ENCODE measurements around the gene IST1. TPM values are rescaled to one million over a fixed set of nuclear protein-coding genes. Genes with fewer than 3 reads are reported as not detected.

The IST1 gene
- total and polyA plus RNA-seq, 10 of the 15 experiments (the other 5 are each of a cell fraction or from before 2014, with no cell fraction given): 97.3 to 293 (median 138) TPM

DNA sequence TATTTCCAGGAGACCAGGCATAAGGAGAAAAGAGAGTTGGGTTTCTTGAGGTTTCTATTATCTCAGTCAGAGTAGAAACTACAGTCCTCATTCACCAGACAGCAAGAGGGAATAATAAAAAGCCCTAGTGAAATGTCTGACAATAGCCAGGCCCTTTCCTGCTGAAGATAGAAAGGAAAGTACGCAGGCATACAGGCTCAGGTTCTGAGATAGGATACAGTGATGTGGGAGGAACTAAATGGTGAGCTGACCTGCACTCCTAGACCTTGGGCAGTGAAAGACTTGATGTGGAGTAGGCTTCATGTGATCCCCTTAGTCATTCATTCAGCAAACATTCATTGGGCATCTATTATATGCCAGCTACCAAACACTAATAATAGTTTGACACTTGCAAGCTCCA, 26.2 kb upstream of the IST1 start:
- H3K9ac ChIP-seq (ENCODE audit: control insufficient read depth, insufficient read depth, low read length): no peak overlapping the region
- FAIRE-seq (no peak), DNase-seq (ENCODE audit: low read depth, low spot score) (no peak), ATAC-seq (no peak)
- H4K20me1 ChIP-seq (ENCODE audit: control insufficient read depth, insufficient read depth): no peaks in the 10 kb centered on the region
- no TSS peak for BruUV-seq (replicated peaks)
- in situ Hi-C loops (cut with MboI) (no loop called here), intact Hi-C loops (cut with micrococcal nuclease; ENCODE audit: unreplicated experiment) (no loop called here)
- ChIA-PET CTCF (interaction anchor here (2.2 kb wide), 1 partner anchor 11 kb away, joined by 11 read pairs; no protein-coding TSS in a partner anchor), RAD21 (ENCODE audit: unreplicated experiment) (interaction anchor here (0.6 kb wide), 1 partner anchor 51 kb away, joined by 5 read pairs; no protein-coding TSS in a partner anchor), POLR2A (interaction anchor here (0.5 kb wide), 2 partner anchors 51 to 67 kb away, joined by 3 to 4 read pairs; no protein-coding TSS in a partner anchor), SMC1A (ENCODE audit: uncharacterized antibody, unreplicated experiment) (no interaction called here)
- H3K4me3 ChIP-seq: no peak overlapping the region
- H2AFZ ChIP-seq (ENCODE audit: control insufficient read depth, low read depth, low read length): no peak overlapping the region
- no peaks in the 10 kb centered on the region for H3K9me3 ChIP-seq (replicated peaks; ENCODE audit: control insufficient read depth, insufficient read depth, low read length)
- no peak overlapping the region for H3K27ac ChIP-seq (ENCODE audit: control insufficient read depth, insufficient read depth)
- peaks cover 14% of the 10 kb centered on the region for H3K4me1 ChIP-seq (ENCODE audit: control insufficient read depth, insufficient read depth, low read length)
- H3K4me2 ChIP-seq (ENCODE audit: control insufficient read depth, insufficient read depth): no peak overlapping the region
- TF ChIP-seq FOXM1 (IDR thresholded peaks at IDR 0.05; ENCODE audit: low read depth, low read length) (no peak), NR2C1 (IDR thresholded peaks at IDR 0.05) (no peak), SMAD1 (IDR thresholded peaks at IDR 0.05; ENCODE audit: low read depth, partially characterized antibody) (no peak), SUPT20H (IDR thresholded peaks at IDR 0.05; ENCODE audit: borderline replicate concordance, control insufficient read depth, low read depth, low read length) (no peak), SMAD5 (IDR thresholded peaks at IDR 0.05; ENCODE audit: low read depth) (no peak)
- WGBS (ENCODE audit: insufficient coverage, insufficient replicate concordance, low lambda C conversion rate, missing lambda C conversion rate): 100% methylated on average over 1 of the region's 1 CpG
- no peaks in the 10 kb centered on the region for H3K79me2 ChIP-seq (ENCODE audit: control insufficient read depth, insufficient read depth, low read length)
- H3K36me3 ChIP-seq (ENCODE audit: control insufficient read depth in 2 of 2, insufficient read depth in 2 of 2, low read length in 1 of 2): peaks cover 0 to 4% of the 10 kb centered on the region in 2 experiments; a peak in 2 of 4 replicates
- H3K27me3 ChIP-seq (replicated peaks in 1 of 2; ENCODE audit: control insufficient read depth in 2 of 2, insufficient read depth in 2 of 2, low read length in 1 of 2): no peaks in the 10 kb centered on the region

DNA sequence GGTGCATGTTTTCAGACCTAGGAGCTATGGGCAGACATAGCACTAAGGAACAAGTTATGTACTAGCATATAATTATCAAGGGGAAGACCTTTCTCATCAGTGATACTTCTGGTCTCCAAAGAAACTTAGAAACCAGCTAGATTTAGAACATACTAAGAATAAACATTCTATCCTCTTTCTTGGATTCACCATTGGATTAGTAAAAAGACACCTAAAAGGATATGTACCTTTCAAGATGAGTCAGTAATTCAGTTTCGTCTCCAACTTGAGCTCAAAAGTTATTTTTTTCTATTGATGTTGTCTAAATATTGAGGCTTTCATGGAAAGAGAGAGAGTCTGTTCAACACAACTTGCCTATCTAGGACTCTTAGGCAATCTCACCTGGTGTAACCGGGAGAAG, 24.5 kb upstream of the IST1 start:
- no peaks in the 10 kb centered on the region for H4K20me1 ChIP-seq (ENCODE audit: control insufficient read depth, insufficient read depth)
- ChIA-PET RAD21 (ENCODE audit: unreplicated experiment) (interaction anchor here (1.0 kb wide), 1 partner anchor 12 kb away, joined by 4 read pairs; no protein-coding TSS in a partner anchor), CTCF (interaction anchor here (0.6 to 4.9 kb wide), 6 partner anchors 9 to 1995 kb away, joined by 3 to 38 read pairs (median 3); no protein-coding TSS in a partner anchor), SMC1A (ENCODE audit: uncharacterized antibody, unreplicated experiment) (interaction anchor here (1.0 to 4.4 kb wide), 6 partner anchors 11 to 91 kb away, joined by 3 to 30 read pairs (median 4); no protein-coding TSS in a partner anchor), POLR2A (interaction anchor here (1.1 to 1.4 kb wide), 3 partner anchors 9 to 11 kb away, joined by 3 to 5 read pairs (median 3); no protein-coding TSS in a partner anchor)
- DNase-seq (ENCODE audit: low read depth, low spot score) (no peak), FAIRE-seq (no peak), ATAC-seq (peak; percentile 44)
- intact Hi-C loops (cut with micrococcal nuclease; ENCODE audit: unreplicated experiment) (no loop called here), in situ Hi-C loops (cut with MboI) (no loop called here)
- no peak overlapping the region for H3K27ac ChIP-seq (ENCODE audit: control insufficient read depth, insufficient read depth)
- H2AFZ ChIP-seq (ENCODE audit: control insufficient read depth, low read depth, low read length): no peak overlapping the region
- H3K4me1 ChIP-seq (ENCODE audit: control insufficient read depth, insufficient read depth, low read length): peaks cover 14% of the 10 kb centered on the region
- no peaks in the 10 kb centered on the region for H3K9me3 ChIP-seq (replicated peaks; ENCODE audit: control insufficient read depth, insufficient read depth, low read length)
- no TSS peak for BruUV-seq (replicated peaks)
- H3K4me3 ChIP-seq: no peak overlapping the region
- H3K79me2 ChIP-seq (ENCODE audit: control insufficient read depth, insufficient read depth, low read length): no peaks in the 10 kb centered on the region
- H3K4me2 ChIP-seq (ENCODE audit: control insufficient read depth, insufficient read depth): no peak overlapping the region
- H3K9ac ChIP-seq (ENCODE audit: control insufficient read depth, insufficient read depth, low read length): no peak overlapping the region
- H3K36me3 ChIP-seq (ENCODE audit: control insufficient read depth in 2 of 2, insufficient read depth in 2 of 2, low read length in 1 of 2): 0 out of 4 replicates have a peak, but pooled peaks cover 0 to 3% of the 10 kb centered on the region in 2 experiments
- no peaks in the 10 kb centered on the region for H3K27me3 ChIP-seq (replicated peaks in 1 of 2; ENCODE audit: control insufficient read depth in 2 of 2, insufficient read depth in 2 of 2, low read length in 1 of 2)
- 50% methylated on average over 2 of the region's 2 CpGs for WGBS (ENCODE audit: insufficient coverage, insufficient replicate concordance, low lambda C conversion rate, missing lambda C conversion rate)
- TF ChIP-seq, protein P1, sequence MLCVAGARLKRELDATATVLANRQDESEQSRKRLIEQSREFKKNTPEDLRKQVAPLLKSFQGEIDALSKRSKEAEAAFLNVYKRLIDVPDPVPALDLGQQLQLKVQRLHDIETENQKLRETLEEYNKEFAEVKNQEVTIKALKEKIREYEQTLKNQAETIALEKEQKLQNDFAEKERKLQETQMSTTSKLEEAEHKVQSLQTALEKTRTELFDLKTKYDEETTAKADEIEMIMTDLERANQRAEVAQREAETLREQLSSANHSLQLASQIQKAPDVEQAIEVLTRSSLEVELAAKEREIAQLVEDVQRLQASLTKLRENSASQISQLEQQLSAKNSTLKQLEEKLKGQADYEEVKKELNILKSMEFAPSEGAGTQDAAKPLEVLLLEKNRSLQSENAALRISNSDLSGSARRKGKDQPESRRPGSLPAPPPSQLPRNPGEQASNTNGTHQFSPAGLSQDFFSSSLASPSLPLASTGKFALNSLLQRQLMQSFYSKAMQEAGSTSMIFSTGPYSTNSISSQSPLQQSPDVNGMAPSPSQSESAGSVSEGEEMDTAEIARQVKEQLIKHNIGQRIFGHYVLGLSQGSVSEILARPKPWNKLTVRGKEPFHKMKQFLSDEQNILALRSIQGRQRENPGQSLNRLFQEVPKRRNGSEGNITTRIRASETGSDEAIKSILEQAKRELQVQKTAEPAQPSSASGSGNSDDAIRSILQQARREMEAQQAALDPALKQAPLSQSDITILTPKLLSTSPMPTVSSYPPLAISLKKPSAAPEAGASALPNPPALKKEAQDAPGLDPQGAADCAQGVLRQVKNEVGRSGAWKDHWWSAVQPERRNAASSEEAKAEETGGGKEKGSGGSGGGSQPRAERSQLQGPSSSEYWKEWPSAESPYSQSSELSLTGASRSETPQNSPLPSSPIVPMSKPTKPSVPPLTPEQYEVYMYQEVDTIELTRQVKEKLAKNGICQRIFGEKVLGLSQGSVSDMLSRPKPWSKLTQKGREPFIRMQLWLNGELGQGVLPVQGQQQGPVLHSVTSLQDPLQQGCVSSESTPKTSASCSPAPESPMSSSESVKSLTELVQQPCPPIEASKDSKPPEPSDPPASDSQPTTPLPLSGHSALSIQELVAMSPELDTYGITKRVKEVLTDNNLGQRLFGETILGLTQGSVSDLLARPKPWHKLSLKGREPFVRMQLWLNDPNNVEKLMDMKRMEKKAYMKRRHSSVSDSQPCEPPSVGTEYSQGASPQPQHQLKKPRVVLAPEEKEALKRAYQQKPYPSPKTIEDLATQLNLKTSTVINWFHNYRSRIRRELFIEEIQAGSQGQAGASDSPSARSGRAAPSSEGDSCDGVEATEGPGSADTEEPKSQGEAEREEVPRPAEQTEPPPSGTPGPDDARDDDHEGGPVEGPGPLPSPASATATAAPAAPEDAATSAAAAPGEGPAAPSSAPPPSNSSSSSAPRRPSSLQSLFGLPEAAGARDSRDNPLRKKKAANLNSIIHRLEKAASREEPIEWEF (IDR thresholded peaks at IDR 0.05; ENCODE audit: insufficient replicate concordance, low read depth, low read length): no peak
- TF ChIP-seq ZNF622 (IDR thresholded peaks at IDR 0.05) (no peak), PAX5 (IDR thresholded peaks at IDR 0.05; ENCODE audit: borderline replicate concordance, low read depth, low read length) (no peak)

Data from GM12878 (cell line).